Measurements from ENCODE around the gene DHDH.

GRCh38 chr19:48991873-48992580 is 58.5 kb downstream of the DHDH start:
- TF ChIP-seq CTCF (conservative IDR thresholded peaks at IDR 0.05; ENCODE audit: low read depth in 2 of 2): no peak
- TF ChIP-seq EZH2phosphoT487 (IDR thresholded peaks at IDR 0.05; ENCODE audit: unreplicated experiment): no peak
- TF ChIP-seq EZH2 (IDR thresholded peaks at IDR 0.05; ENCODE audit: low read depth, unreplicated experiment): no peak

Measured in GM23338 (cell line).